Smooth muscle cell of the brain vasculature (primary cell): ENCODE measurements around the gene CDC42BPA.
"Not testable (repeated sequence)": the region's sequence is repeated elsewhere in the genome, so short reads cannot be mapped to it uniquely, and the experiment has no call there.

Source experiments
- DNase-seq: peaks from one replicate; pipeline ENCODE4 v3.0.0-alpha.2; 2012; ENCODE audit warnings: low read depth, low spot score

Gene CDC42BPA, protein sequence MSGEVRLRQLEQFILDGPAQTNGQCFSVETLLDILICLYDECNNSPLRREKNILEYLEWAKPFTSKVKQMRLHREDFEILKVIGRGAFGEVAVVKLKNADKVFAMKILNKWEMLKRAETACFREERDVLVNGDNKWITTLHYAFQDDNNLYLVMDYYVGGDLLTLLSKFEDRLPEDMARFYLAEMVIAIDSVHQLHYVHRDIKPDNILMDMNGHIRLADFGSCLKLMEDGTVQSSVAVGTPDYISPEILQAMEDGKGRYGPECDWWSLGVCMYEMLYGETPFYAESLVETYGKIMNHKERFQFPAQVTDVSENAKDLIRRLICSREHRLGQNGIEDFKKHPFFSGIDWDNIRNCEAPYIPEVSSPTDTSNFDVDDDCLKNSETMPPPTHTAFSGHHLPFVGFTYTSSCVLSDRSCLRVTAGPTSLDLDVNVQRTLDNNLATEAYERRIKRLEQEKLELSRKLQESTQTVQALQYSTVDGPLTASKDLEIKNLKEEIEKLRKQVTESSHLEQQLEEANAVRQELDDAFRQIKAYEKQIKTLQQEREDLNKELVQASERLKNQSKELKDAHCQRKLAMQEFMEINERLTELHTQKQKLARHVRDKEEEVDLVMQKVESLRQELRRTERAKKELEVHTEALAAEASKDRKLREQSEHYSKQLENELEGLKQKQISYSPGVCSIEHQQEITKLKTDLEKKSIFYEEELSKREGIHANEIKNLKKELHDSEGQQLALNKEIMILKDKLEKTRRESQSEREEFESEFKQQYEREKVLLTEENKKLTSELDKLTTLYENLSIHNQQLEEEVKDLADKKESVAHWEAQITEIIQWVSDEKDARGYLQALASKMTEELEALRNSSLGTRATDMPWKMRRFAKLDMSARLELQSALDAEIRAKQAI (N-terminal part only)

GRCh38 chr1:227318016-227318852, at the start of gene CDC42BPA:
CDC42BPA (minus strand) TSS chr1:227318492; CDS start chr1:227317182, 1,310 bp downstream.
- no peak for DNase-seq

DNA sequence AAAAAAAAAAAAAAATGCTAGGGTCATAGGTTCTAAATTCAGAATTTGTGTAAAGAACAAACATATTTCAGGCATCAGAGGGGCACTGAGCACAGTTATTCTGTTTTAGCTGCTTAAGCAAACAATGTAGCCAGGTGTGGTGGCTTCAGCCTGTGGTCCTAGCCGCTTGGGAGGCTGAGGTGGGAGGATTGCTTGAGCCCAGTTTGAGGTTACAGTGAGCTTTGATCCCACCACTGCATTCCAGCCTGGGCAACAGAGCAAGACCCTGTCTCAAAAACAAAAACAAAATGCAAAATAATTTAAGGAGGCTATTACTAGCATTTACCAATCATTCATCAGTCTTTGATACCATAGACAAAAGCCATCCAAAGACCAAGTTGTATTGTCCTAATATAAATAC, 49.7 kb upstream of the CDC42BPA start:
- no peak for DNase-seq

DNA sequence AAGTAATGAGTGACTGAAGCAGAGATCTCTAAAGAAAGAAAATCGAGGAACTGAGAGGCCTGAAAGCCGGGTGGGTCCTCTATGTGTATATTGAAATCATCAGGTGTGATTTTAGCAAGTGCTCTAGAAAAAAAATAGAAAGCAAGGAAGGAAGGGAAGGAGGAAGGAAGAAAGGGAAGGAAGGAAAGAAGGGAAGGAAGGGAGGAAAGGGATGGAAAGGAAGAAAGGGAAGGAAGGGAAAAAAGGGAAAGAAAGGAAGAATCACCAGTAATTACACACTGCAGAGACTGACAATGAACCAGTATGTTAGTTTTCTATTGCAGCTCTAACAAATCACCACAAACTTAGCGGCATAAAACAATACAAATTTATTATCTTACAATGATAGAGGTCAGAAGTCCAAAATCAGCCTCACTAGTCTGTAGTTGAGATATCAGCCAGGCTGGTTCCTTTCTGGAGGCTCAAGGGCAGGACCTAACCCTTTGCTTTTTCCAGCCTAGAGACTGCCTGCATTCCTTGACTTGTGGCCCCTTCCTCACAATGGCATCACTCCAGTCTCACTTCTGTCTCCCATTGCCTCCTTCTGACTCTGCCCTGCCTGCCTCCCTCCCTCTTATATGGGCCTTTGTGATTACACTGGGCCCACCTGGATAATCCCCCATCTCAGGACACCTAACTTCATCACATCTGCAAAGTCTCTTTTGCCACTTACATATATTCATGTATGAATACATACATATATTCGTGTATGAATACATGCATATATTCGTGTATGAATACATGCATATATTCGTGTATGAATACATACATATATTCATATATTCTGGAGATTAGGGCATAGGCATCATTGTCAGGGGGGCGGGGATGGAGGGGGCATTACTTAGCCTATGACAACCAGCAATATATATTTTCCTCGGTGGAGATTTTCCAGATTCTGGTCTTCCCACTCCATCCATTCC, 47.5 kb upstream of the CDC42BPA start:
- DNase-seq = no peak

DNA sequence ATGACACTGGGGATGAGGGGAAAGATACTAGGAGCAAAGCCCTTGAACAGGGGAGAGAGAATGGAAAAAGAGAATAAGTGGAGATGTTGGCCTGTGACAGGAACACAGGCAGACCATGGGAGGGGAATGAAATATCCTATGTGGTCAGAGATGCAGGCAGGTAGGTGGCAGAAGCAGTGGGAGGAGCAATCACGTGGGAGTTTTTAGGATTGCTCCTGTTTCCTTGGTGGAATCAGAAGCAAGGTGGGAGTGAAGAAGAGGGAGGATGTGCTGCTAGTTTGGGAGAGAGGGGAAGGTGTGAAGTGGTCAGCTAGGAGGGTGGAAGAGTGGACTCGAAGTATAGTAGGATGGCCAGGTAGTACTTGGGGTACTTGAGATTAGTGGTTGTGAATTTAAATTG, 46.4 kb upstream of the CDC42BPA start:
- no peak for DNase-seq

GRCh38 chr1:227363825-227364224, 45.5 kb upstream of the CDC42BPA start:
- DNase-seq = no peak

DNA sequence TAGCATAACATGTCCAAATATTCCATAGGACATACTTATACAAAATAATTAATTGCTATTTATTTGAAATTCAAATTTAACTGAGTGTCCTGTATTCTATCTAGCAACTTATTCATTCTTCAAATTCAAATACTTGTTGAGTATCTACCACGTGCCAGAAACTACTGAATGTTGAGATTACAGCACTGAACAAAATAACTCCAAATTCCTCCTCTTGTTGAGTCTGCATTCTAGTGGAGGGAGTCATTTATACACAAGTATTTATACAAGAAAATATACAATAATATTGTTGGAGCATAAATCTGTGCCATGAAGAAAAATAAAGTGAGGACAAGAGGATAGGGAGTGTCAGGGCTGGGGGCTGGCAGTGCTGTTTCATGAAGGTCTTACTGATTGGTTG, 43.7 kb upstream of the CDC42BPA start:
- no peak for DNase-seq

- no peak for DNase-seq
Measured at GRCh38 chr1:227357927-227358302, 39.6 kb upstream of the CDC42BPA start.

GRCh38 chr1:227357171-227357926, 39.1 kb upstream of the CDC42BPA start:
- peak; percentile 57 for DNase-seq

- no peak for DNase-seq
Measured at GRCh38 chr1:227356620-227357146, 38.4 kb upstream of the CDC42BPA start.

DNA sequence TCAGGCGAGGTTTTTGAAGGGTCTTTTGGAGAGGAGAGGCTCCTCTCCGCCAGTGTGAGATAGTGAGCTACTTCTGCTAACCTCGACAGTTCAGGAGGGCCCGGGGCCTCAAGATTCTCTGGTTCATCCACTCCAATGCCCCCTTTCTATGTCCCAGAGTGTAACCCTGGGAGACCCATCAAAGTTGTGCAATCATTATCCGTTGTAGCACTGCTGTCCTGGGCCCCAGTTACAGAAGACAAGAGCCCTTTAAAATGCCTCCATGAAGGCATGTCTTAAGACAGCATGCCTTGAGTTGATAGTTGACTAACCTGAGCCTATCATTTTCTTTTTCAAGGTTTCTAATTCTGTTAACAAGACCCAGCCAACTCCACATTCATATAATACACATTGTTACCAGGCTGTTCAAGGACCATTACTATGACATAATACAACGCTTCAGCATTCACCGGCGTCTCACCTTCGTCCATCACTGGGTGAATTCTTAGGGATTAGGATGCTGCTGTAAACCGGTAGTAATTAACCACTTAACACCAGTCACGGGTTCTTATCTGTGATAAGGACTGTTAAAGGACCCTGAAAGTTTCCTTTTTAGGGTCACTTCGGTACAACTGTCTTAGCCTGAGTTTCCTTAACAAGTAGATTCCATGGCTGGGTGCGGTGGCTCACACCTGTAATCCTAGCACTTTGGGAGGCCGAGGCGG, 37.4 kb upstream of the CDC42BPA start:
- no peak for DNase-seq

DNA sequence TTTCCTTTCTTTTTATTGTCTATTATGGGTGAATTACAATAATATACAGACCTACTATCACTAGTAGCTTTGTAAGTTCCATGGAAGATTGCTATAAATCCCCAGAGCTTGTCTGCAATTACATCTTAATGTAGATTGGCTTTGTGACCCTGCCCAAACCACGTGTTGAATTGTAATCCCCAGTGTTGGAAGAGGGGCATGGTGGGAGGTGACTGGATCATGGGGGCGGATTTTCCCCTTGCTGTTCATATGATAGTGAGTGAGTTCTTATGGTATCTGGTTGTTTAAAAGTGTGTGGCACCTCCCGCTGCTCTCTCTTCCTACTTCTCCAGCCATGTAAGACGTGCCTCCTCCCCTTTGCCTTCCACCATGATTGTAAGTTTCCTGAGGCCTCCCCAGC, 34.9 kb upstream of the CDC42BPA start:
- no peak for DNase-seq

GRCh38 chr1:227352164-227352563, 33.9 kb upstream of the CDC42BPA start:
- not testable (repeated sequence) for DNase-seq

GRCh38 chr1:227351443-227351842, 33.2 kb upstream of the CDC42BPA start:
- no peak for DNase-seq

GRCh38 chr1:227349967-227350366, 31.7 kb upstream of the CDC42BPA start:
- no peak for DNase-seq

DNA sequence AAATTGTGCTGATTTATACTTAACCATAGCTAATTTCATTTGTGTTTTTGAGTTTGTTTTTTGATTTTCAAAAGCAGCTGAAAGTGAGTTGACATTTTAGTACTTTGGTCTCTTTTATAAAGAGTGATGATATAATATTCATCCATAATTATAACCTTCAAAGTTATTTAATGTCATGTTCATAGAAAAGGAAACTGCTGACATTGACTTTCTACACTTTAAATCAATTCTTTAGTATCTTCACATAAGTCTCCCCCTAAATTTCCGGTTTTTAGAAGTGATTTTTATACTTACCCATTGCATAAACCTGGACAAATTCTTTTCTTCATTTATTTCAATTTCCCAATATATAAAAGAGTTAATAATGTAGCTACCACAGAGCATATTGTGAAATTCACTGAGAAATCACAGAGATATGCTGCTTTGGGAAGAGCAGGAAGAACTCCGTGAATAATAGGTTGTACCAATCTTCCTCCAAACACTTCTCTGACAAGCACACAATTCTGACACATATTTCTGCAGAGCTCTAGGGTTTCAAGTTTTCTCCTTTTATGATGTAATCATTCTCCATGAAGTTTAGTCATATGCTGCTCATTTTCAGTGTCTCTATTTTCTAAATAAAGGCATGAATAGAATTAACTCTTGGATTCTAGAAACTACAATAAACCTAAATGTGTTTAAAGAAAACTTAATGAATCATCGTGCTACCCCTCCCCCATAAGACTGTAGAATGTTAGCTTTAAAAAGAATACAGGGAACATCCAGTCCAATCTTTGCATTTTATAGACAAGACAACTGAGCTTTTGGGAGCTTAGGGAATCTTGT, 25.6 kb upstream of the CDC42BPA start:
- peak; percentile 21 for DNase-seq

GRCh38 chr1:227343206-227343605, 24.9 kb upstream of the CDC42BPA start:
- no peak for DNase-seq

GRCh38 chr1:227342075-227342829, 24.0 kb upstream of the CDC42BPA start:
- no peak for DNase-seq
